ENCODE results near the gene SLC25A15.

- no peak for TF ChIP-seq CTCF (IDR thresholded peaks at IDR 0.05)
- TF ChIP-seq EZH2 (IDR thresholded peaks at IDR 0.05; ENCODE audit: borderline replicate concordance, insufficient read depth, low read depth, low read length, poor library complexity, severe bottlenecking), result no peak
Measured at GRCh38 chr13:40812102-40812501, 22.7 kb downstream of the SLC25A15 start.
